ES-I3 (cell line): ENCODE measurements around the gene CDH2.

ENCODE experiments used
- H3K36me3 ChIP-seq: 2 replicates; pipeline ENCODE4 v1.6.1; 2013; ENCODE audit warnings: mild to moderate bottlenecking, low read length, control low read depth, moderate library complexity; ENCODE audit not compliant: insufficient read depth
- H3K4me1 ChIP-seq: 2 replicates; pipeline ENCODE4 v1.6.1; 2013; ENCODE audit warnings: mild to moderate bottlenecking, control low read depth, low read length; ENCODE audit not compliant: insufficient read depth
- H3K9ac ChIP-seq: 2 replicates; pipeline ENCODE4 v1.6.1; 2013; ENCODE audit warnings: low read depth, mild to moderate bottlenecking, low read length, moderate library complexity
- H3K9me3 ChIP-seq: 2 replicates; pipeline ENCODE4 v1.6.1; 2013; ENCODE audit warnings: mild to moderate bottlenecking, low read length, moderate library complexity; ENCODE audit not compliant: control insufficient read depth, insufficient read depth

The CDH2 gene

DNA sequence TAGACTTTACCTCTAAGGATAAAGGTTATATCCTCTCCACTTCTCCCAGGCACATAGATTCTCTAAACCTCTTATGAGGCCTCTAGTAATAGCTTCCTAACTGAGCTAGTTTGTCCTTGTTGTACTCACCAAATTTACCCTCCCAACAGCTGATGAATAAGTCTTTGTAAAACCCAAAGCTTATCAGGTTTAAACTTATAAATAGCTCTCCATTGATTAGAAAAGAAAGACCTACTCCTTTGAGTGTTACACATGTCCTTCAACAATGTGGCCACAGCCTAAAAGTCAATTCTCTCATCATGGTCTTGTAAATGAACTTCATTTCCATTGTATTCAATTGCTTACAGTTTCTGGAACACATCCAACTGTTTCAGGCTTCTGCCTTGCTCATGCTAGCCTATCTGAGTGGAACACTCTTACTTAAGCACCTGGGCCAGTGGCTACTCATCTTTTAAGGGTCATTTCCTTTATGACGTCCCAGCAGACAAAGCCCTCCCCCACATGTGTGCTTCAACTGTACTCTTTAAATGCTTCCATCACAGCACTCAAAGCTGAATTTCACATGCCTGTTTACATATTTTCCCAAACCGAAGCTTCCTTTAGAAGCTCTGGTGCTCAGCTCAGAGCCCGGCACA, 131.6 kb downstream of the CDH2 start:
- no peaks in the 10 kb centered on the region for H3K9me3 ChIP-seq
- no peaks in the 10 kb centered on the region for H3K36me3 ChIP-seq
- 0 out of 2 replicates have a peak overlapping the region, but pooled peaks have one; percentile 9 for H3K9ac ChIP-seq
- peaks cover 54% of the 10 kb centered on the region for H3K4me1 ChIP-seq

DNA sequence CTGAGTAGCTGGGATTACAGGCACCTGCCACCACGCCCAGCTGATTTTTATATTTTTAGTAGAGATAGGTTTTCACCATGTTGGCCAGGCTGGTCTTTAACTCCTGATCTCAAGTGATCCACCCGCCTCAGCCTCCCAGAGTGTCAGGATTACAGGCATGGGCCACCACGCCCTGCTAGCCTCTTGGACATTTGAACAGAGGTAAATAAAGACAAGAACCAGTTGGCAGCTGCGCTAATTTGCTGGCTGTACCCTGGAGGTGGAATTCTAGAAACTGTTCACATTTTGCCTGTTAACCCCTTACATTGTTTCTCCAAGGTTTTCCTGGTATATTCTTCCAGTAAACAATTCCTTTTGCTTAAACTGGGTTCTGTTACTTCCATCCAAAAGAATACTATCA, 132.9 kb downstream of the CDH2 start:
- H3K4me1 ChIP-seq: peaks cover 49% of the 10 kb centered on the region
- no peaks in the 10 kb centered on the region for H3K36me3 ChIP-seq
- H3K9ac ChIP-seq: no peak overlapping the region
- no peaks in the 10 kb centered on the region for H3K9me3 ChIP-seq

GRCh38 chr18:28043631-28044030, 133.3 kb downstream of the CDH2 start:
- Histone ChIP-seq H3K9me3 (no peaks in the 10 kb centered on the region), H3K9ac (no peak overlapping the region), H3K36me3 (no peaks in the 10 kb centered on the region), H3K4me1 (peaks cover 48% of the 10 kb centered on the region)

- Histone ChIP-seq H3K9me3 (no peaks in the 10 kb centered on the region; the same call in 1 of the 2 replicates), H3K9ac (no peak overlapping the region), H3K4me1 (peaks cover 45% of the 10 kb centered on the region), H3K36me3 (no peaks in the 10 kb centered on the region)
These were observed 135.6 kb downstream of the CDH2 start for GRCh38 chr18:28041366-28041765.

DNA sequence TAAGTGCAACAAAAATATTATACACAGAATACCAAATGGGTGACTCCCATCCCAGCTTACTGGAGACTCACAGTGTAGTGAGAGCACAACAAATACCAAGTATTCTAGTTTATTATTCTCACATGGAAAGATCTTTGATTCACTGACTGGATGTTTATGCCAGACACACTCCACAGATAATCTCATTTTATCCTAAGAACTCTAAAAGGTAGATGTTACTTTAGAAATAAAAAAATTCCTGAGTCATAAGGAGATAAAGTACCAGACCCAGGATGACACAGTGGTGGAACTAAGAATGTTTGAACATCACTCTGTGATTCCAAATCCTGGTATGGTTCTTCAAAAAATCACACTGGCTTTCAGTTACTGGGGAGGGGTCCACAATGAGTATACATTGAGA, 136.2 kb downstream of the CDH2 start:
- no peaks in the 10 kb centered on the region for H3K36me3 ChIP-seq
- H3K9ac ChIP-seq: no peak overlapping the region
- peaks cover 48% of the 10 kb centered on the region for H3K4me1 ChIP-seq
- H3K9me3 ChIP-seq: no peaks in the 10 kb centered on the region; the same call in 1 of the 2 replicates

GRCh38 chr18:28040211-28040610, 136.7 kb downstream of the CDH2 start:
- Histone ChIP-seq H3K9me3 (no peaks in the 10 kb centered on the region; the same call in 1 of the 2 replicates), H3K4me1 (peaks cover 49% of the 10 kb centered on the region), H3K36me3 (no peaks in the 10 kb centered on the region), H3K9ac (no peak overlapping the region)

DNA sequence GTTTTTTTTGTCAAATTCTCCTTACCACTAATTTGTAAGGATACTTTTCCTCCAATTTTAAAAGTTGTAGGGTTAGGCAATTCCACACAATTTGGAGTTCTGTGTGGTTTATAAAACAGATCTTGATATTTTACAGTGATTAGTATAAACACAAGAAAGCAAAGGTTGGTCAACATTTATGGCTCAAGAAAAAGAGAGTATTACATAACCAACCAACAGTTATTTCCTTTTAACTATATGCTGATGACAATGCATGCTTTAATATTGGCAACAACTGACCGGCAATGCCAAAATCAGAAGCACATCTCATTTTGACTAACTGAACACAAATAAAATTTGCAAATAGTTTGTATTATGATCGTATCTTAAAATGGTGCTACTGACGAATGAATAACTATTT, 137.2 kb downstream of the CDH2 start:
- H3K36me3 ChIP-seq: no peaks in the 10 kb centered on the region
- peaks cover 49% of the 10 kb centered on the region for H3K4me1 ChIP-seq
- H3K9ac ChIP-seq: no peak overlapping the region
- H3K9me3 ChIP-seq: no peaks in the 10 kb centered on the region; the same call in 1 of the 2 replicates

DNA sequence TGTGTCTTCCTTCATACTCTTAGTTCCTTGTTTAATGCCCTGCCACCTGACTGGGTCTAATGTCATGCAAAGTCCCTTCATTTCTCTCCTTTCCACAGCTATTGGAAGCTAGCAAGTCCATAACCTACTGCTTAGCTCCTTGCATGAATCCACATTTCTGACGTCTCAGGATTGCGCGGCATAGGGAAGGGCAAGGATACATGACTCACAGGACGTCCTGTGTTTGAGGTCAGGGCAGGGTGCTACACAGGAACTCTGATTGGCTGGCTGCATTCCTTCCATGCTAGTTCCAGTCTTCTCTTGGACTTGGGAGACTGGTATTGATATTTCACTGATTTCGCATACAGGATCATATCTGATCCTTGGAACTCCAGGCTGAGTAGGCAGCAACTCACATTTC, 137.9 kb downstream of the CDH2 start:
- Histone ChIP-seq H3K9me3 (no peaks in the 10 kb centered on the region; the same call in 1 of the 2 replicates), H3K36me3 (no peaks in the 10 kb centered on the region), H3K9ac (no peak overlapping the region), H3K4me1 (peaks cover 44% of the 10 kb centered on the region)

DNA sequence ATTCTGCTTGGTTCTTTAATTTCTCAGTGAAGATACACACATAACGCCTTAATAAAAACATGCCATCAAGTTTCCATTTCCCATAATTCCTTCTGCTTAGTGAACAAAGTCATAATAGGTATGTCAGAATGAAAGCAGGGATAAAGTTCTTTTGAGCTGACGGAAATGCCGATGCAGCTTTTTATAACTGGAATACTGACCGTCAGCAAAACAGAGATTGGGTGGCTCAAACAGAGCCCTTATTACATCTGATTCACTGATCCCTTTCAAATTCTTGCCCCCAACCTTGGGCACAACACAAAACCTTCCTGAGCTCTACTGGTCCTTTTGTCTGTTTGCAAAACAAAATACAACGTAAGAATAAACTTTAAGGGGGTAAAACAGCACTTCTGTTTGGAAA, 140.4 kb downstream of the CDH2 start:
- H3K36me3 ChIP-seq: no peaks in the 10 kb centered on the region
- no peak overlapping the region for H3K9ac ChIP-seq
- peaks cover 39% of the 10 kb centered on the region for H3K4me1 ChIP-seq
- no peaks in the 10 kb centered on the region; the same call in 1 of the 2 replicates for H3K9me3 ChIP-seq

DNA sequence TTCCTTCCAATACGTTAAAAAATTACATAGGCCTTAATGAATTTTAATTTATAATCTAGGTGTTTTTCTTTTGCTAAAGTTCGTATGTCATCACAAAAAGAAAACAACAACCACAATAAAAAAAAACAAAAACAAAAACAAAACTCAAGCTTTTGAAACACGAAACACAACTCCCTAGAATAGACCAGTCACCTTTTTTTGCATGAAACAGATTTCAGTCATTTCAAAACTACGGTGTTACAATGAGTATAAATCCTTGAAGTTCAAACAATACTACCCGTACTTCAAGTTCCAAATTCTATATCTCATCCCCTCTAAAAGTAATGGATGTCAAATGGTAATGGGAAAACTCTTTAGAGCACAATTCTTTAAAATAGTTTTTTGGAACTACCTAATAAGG, 142.4 kb downstream of the CDH2 start:
- no peaks in the 10 kb centered on the region; the same call in 1 of the 2 replicates for H3K9me3 ChIP-seq
- H3K4me1 ChIP-seq: peaks cover 35% of the 10 kb centered on the region
- no peak overlapping the region for H3K9ac ChIP-seq
- H3K36me3 ChIP-seq: no peaks in the 10 kb centered on the region

DNA sequence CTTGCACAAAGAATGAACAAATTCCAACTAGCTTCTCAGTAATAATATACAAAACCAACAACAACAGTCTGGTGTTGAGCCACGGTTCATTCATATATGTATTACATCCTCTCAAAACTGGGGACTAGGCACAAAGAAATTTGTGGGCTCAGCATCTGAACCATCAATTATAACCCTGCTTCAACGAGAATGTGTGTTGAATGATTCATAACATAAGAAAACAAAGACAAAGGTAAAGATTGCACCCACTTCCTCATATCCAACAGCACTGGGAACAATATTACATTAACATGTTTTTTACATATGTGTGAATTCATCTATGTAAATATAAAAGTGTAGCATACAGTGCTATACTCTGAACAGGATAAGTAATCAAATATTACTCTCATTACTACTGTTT, 144.8 kb downstream of the CDH2 start:
- no peak overlapping the region for H3K9ac ChIP-seq
- H3K4me1 ChIP-seq: peaks cover 23% of the 10 kb centered on the region; the same call in 1 of the 2 replicates
- H3K36me3 ChIP-seq: no peaks in the 10 kb centered on the region
- H3K9me3 ChIP-seq: no peaks in the 10 kb centered on the region

DNA sequence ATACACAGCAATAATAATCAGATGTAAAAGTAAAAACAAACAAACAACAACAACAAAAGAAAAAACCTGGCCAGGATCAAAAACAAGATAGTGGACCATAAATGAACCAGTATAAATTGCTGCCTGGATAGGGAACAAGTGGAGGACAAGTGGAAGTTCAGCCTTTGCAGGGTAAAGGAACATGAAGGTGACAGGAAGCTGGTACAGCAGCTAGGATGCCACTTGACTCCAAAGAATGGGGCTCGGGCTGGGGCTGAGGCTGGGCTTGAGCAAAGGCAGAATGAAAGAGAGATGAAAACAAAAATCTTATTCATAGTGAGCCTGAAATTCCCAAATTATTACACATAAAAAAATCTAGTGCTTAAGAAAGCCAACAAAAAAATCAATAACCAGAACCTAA, 146.5 kb downstream of the CDH2 start:
- H3K9me3 ChIP-seq: no peaks in the 10 kb centered on the region

GRCh38 chr18:28027755-28028154, 149.2 kb downstream of the CDH2 start:
- Histone ChIP-seq H3K9ac (no peak overlapping the region), H3K4me1 (no peaks in the 10 kb centered on the region), H3K36me3 (no peaks in the 10 kb centered on the region), H3K9me3 (no peaks in the 10 kb centered on the region)

More for the DNA sequence above, 146.5 kb downstream of the CDH2 start:
- Histone ChIP-seq H3K9ac (no peak overlapping the region), H3K36me3 (no peaks in the 10 kb centered on the region), H3K4me1 (peaks cover 9% of the 10 kb centered on the region; the same call in 1 of the 2 replicates)

DNA sequence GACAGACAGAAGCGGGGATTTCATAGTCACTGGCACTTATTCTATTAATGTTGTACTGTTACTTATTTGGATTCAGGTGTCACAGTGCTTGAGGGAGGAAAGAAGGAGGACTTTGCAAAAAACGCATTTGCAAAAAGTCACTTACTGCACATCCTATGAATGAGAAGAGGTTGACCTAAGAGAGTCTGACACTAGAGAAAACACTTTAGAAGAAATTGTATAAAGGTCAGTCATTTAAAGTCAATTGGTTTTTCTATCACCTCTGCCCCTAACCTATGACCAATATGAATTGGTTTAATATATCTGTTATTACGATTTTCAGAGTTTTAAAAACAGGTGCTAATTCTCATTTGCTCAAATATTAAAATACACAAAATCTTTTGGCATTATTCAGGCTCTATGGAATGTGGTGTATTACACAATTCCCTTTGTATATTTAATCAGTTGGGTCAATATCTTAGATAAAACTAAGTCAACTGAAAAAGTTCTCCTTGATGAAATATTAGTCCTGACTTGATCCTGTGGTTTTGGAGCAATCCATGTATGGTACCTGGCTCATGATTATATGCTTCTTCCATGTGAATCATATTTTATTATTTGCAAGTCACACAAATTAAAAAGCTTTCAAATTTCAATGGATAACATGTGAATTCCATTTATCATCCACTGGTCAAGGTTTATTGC, 157.4 kb downstream of the CDH2 start:
- Histone ChIP-seq H3K4me1 (no peaks in the 10 kb centered on the region), H3K9ac (no peak overlapping the region), H3K36me3 (no peaks in the 10 kb centered on the region), H3K9me3 (no peaks in the 10 kb centered on the region)

- Histone ChIP-seq H3K9me3 (no peaks in the 10 kb centered on the region), H3K4me1 (peaks cover 3% of the 10 kb centered on the region; the same call in 1 of the 2 replicates), H3K9ac (no peak overlapping the region), H3K36me3 (no peaks in the 10 kb centered on the region)
These were observed 158.6 kb downstream of the CDH2 start for GRCh38 chr18:28018351-28018750.
